ENCODE results near the gene DNAJC18.
"Not testable (repeated sequence)": the region's sequence is repeated elsewhere in the genome, so short reads cannot be mapped to it uniquely, and the experiment has no call there.

DNAJC18 gene

GRCh38 chr5:139439013-139439903 lies at the start of gene DNAJC18:
TSS of gene DNAJC18 (minus strand) at chr5:139439525. CDS start at chr5:139439445, 80 bp downstream.
- in situ Hi-C loops (cut with HindIII; ENCODE audit: low sequenced_read_pairs): no loop called here
- H3K4me3 ChIP-seq (ENCODE audit: low read depth, low read length): peak within 1 kb of the TSS; percentile 81
- peak; percentile 77 for DNase-seq (ENCODE audit: low read depth)
- no peak for TF ChIP-seq CTCF (IDR thresholded peaks at IDR 0.05; ENCODE audit: low read depth, low read length, missing control alignments)

DNA sequence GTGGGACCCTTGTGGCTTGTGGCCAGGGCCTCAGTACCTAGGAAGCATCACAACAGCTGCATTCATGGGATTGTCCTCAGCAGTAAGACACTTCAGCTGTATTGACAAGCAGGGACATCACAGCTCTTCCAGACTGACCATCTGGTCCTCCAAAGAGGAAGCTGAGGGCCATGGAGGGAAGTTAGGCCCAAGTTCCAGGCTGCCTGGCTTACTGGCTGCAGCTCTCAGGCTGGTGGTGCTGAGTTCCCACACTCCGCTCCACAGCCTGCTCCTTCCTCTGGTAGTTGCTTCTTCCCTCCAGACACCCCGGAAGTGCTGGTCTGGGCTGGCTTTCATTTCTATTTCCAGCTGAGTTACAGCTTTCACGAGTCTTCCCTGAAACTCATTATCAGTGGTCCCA lies 48.9 kb upstream of the DNAJC18 start:
- no peak overlapping the region for H3K4me3 ChIP-seq (ENCODE audit: low read depth, low read length)
- in situ Hi-C loops (cut with HindIII; ENCODE audit: low sequenced_read_pairs): no loop called here
- no peak for DNase-seq (ENCODE audit: low read depth)
- TF ChIP-seq CTCF (IDR thresholded peaks at IDR 0.05; ENCODE audit: low read depth, low read length, missing control alignments): no peak

DNA sequence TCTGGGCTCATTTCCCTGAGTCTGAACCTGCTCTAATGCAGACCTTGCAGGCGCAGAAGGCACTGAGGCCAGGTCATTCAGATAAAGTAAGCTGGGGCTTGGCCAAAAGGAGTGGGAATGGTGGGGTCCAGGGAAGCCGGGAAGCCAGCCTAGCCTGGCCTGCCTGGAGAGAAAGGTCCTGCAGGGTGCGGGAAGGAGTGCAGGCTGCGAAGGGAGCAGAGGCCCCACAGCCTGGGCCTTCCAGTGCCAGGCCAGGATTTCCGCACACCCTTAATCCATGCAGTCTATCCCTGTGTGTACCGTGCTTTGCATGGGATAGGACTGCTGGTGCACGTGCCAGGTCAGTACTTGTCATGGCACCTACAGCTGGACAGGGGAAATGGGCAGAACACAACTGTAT lies 46.9 kb upstream of the DNAJC18 start:
- TF ChIP-seq CTCF (IDR thresholded peaks at IDR 0.05; ENCODE audit: low read depth, low read length, missing control alignments): no peak
- in situ Hi-C loops (cut with HindIII; ENCODE audit: low sequenced_read_pairs): no loop called here
- no peak overlapping the region for H3K4me3 ChIP-seq (ENCODE audit: low read depth, low read length)

DNA sequence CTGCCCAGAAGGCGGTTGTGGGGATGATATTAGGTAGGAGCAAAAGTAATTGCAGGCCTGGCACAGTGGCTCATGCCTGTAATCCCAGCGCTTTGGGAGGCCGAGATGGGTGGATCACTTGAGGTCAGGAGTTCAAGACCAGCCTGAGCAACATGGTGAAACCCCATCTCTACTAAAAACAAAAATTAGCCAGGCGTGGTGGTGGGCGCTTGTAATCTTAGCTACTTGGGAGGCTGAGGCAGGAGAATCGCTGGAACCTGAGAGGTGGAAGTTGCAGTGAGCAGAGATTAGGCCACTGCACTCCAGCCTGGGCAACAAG lies 43.5 kb upstream of the DNAJC18 start:
- DNase-seq (ENCODE audit: low read depth); H3K4me3 ChIP-seq (ENCODE audit: low read depth, low read length); in situ Hi-C loops (cut with HindIII; ENCODE audit: low sequenced_read_pairs): not testable (repeated sequence)

More for the DNA sequence above, 46.9 kb upstream of the DNAJC18 start:
- no peak for DNase-seq (ENCODE audit: low read depth)

- H3K4me3 ChIP-seq (ENCODE audit: low read depth, low read length): peak within 1 kb of the TSS; percentile 44
- in situ Hi-C loops (cut with HindIII; ENCODE audit: low sequenced_read_pairs): no loop called here
- peak; percentile 89 for DNase-seq (ENCODE audit: low read depth)
- TF ChIP-seq CTCF (IDR thresholded peaks at IDR 0.05; ENCODE audit: low read depth, low read length, missing control alignments): no peak
Observed at GRCh38 chr5:139482050-139482889, 42.9 kb upstream of the DNAJC18 start, which contains the start of gene STING1. TSS of gene STING1 (minus strand) at chr5:139482758. CDS start at chr5:139481704, 1,054 bp downstream.

DNA sequence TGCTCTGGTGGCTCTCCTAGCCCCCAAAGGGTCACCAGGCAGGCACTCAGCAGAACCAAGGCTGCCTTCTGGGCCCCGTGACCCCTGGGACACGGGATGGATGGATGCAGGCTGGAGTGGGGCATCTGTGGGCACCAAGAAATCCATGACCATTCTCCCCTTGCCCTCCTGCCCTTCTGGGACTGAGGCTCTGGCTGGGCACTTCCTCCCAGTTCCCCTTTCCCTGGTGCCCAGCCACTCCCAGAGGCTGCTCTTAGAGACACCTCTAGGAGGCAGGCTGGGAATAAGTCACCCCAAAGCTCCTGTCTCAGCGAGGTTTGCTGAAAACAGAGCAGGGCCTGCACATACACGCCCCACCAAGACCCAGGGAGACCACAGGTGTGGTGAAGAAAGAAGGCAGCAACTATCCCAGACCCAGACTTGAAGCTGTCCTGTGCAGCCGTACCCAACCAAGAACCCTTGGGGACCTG lies 42.3 kb upstream of the DNAJC18 start:
- peak overlapping the region; percentile 44 for H3K4me3 ChIP-seq (ENCODE audit: low read depth, low read length)
- peak; percentile 20 for TF ChIP-seq CTCF (IDR thresholded peaks at IDR 0.05; ENCODE audit: low read depth, low read length, missing control alignments)
- no peak for DNase-seq (ENCODE audit: low read depth)
- in situ Hi-C loops (cut with HindIII; ENCODE audit: low sequenced_read_pairs): no loop called here
